GM18519 (cell line): Measurements from ENCODE around the gene MCTP1.
A peak's percentile ranks its signal among the peaks of the same experiment; 100 is the strongest.
"Not testable (repeated sequence)": the region's sequence is repeated elsewhere in the genome, so short reads cannot be mapped to it uniquely, and the experiment has no call there.

Experiments
- ATAC-seq: cut with Tn5 transposase; IDR thresholded peaks from one replicate; pipeline ENCODE4 v1.9.1; 2021; ENCODE audit warnings: mild to moderate bottlenecking, moderate library complexity; ENCODE audit not compliant: unreplicated experiment, low FRiP score

The MCTP1 gene

DNA sequence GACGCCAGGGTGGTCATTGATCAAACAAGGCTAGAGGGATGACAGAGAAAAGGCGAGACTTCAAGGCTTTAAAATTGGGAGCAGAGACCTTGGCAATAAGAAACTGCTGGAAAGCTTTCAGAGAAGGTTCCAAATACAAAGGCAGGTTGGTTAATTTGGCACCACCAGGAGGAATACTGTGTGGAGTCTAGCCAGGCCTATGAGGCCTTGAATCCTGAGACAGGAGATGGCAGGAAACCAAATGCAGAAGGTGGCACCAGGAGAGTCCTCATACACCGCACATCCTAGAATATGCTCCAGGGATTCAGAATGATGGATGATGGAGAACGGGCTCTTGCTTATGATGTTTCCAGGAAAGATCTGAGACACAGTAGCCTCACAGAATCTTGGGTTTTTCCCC is 90.0 kb downstream of the MCTP1 start:
- no peak for ATAC-seq

DNA sequence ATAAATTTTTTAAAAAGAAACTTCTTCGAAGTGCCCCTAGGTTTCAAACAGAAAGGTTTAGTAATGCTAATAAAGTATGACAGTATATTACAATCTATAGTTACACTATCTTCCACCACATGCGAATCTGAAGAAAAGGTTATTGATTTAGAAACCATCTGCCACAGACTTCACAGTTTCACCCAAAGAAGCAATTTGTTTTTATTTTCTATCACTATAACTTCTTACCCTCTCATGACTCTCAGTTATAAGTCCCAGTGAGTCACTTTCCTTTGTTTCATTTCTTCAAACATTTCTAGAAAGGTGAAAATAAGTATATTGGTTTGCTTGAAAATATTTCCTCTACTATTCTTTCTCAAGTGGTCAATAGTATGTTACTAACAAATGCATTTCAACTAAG is 93.6 kb downstream of the MCTP1 start:
- peak; percentile 78 for ATAC-seq

- ATAC-seq: no peak
Measured at GRCh38 chr5:95184924-95185323, 100.0 kb downstream of the MCTP1 start.

DNA sequence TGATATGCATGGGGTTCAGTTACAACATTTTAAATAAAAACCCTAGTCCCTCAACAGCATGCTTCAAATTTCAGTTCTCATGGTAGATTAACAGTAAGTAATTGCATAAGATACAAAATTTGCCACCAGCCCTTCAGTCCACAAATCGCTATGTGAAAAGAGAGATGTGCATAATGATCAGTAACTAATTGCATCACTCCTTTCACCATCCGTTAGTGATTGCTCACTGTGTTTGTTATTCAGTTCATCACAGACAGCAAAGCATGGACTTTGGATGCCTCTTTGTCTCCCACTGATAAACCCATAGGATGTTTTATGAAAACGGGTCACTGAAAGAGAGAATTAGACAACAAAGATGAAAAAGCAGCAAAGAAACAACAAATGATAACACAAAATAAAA is 103.2 kb downstream of the MCTP1 start:
- no peak for ATAC-seq

GRCh38 chr5:95178046-95178651 is 106.7 kb downstream of the MCTP1 start:
- ATAC-seq: no peak

DNA sequence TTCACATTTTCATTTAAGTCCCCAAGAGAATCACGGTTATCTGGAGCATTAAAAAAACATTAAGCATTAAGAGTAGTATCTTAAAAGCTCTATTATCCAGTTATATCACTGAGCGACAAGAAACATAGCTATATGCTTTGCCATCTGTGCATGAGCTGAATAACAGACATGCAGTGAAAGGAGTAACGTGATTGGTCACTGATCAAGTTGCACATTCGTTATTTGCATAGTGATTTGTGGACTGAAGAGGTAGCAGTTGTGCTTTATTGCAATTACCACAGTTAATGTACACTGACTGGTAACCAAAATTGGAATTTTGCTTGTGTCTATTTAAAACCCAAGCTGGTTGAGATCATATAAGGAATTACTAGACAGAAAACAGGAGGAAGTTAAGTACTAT is 107.4 kb downstream of the MCTP1 start:
- no peak for ATAC-seq

GRCh38 chr5:95175106-95175505 is 109.8 kb downstream of the MCTP1 start:
- no peak for ATAC-seq

- ATAC-seq: no peak
Measured at GRCh38 chr5:95172659-95173058, 112.2 kb downstream of the MCTP1 start.

- no peak for ATAC-seq
Measured at GRCh38 chr5:95164861-95165260, 120.0 kb downstream of the MCTP1 start.

DNA sequence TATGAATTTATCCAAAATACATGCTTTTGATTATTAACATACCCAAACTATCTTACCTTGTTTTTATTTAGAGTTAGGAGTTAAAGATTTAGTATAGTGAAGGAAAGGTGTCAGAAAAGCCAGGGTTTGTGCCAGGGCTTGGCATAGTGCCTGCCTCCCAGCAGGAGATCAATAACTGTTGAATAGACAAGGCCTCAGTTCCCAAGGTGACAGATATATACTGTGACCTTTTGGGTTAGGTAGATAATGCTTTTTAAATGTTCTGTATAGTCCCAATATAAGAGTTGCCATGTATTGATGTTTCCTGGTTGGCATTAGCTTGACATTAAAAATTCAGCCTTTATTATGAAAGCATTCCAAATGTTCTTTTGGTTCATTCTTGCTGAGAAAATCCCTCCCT is 121.8 kb downstream of the MCTP1 start:
- no peak for ATAC-seq

DNA sequence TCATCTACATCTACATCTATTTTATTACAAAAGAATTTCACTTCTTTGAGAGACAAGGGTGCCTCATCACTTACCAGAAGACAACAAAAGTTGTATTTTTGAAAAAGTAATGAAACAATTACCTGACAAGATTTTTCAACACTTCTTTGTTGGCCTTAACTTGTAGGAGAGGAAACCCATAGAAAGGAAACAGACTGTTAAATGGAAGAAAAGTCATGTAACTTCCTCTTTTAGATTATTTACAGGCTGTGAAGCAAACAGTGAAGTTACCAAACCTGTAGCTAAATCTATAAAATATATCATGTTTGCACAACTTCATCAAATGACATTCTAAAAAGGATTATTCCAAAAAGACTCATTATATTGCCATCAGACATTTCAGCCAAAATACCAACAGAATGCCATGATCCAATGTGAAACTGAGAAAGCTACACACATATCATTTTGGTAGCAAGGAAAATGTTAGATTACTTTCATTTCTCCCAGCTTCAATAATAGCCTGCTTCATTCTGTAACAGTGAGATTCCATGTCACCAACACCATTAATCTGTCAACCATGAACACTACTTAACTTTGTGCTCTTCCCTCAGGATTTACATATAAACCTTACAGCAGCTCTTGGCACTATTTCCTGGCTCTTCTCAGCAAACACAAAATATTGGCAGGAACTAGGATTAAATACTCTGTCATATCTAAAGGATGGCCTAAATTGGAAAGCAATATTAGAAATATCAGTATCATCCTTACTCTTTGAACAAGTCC is 122.5 kb downstream of the MCTP1 start:
- no peak for ATAC-seq

GRCh38 chr5:95159603-95160002 is 125.3 kb downstream of the MCTP1 start:
- ATAC-seq: no peak

GRCh38 chr5:95155888-95156287 is 129.0 kb downstream of the MCTP1 start:
- no peak for ATAC-seq

- ATAC-seq: no peak
Measured at GRCh38 chr5:95153511-95153910, 131.4 kb downstream of the MCTP1 start.

GRCh38 chr5:95152535-95152934 is 132.4 kb downstream of the MCTP1 start:
- ATAC-seq: no peak

DNA sequence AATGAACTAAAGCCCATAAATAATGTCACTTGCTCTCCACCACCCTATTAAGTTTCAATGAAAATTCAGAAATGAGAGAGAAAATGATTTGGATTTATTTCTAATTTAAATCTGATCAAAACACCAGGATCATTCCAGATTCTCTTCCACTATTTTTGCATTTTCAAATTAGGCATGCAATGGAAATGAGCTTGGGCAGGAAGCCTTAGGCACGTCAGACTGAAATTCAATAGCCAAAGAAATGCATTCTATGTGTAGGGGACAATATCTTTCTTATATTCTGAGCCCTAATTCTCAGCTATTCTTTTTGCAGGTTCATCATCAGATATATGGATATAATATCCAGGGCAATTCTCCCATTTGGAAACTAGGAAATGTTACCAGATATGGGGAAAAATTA is 132.8 kb downstream of the MCTP1 start:
- no peak for ATAC-seq

DNA sequence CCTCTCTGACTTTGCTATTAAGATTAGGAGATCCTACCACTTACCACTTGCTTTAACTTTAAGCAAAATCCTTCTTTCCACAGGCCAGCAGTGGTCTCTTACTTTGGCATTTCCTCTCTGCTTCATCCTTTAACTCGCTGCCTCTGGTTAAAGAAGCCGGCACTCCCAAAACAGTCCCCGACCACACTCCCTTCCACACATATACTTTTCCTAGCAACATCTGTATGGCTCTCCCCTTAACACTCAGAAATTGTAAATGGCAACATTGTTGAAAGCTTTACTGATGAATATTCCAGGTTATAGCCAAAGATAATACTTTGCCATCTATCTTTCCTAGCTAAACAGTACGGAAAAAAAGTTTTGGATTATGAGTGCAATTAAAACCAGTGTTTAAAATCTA is 133.2 kb downstream of the MCTP1 start:
- no peak for ATAC-seq

GRCh38 chr5:95149387-95149786 is 135.5 kb downstream of the MCTP1 start:
- no peak for ATAC-seq

DNA sequence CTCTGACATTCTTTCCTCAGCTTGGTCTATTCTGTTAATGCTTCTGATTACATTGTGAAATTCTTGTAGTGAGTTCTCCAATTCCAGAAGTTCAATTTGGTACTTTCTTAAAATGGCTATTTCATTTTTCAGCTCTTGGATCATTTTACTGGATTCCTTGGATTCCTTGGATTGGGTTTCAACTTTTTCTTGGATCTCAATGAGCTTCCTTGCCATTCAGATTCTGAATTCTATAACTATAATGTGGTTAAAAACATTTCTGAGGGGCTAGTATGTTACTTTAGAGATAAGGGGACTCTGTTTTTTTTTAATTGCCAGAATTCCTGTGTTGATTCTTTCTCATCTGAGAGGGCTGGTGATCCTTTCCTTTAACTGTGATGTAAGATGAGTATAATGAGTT is 136.4 kb downstream of the MCTP1 start:
- ATAC-seq: no peak

DNA sequence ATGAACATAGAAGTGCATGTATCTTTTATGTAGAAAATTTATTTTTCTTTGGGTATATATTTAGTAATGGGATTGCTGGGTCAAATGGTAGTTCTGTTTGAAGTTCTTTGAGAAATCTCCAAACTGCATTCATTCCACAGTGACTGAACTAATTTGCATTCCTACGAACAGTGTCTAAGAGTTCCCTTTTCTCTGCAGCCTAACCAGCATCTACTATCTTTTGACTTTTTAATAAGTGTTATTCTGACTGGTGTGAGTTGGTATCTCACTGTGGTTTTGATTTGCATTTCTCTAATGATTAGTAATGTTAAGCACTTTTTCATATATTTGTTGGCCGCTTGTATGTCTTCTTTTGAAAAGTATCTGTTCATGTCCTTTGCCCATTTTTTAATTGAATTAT is 141.0 kb downstream of the MCTP1 start:
- not testable (repeated sequence) for ATAC-seq

GRCh38 chr5:95142145-95142544 is 142.7 kb downstream of the MCTP1 start:
- ATAC-seq: no peak

- no peak for ATAC-seq
Measured at GRCh38 chr5:95141141-95141540, 143.8 kb downstream of the MCTP1 start.
